GM11168 (cell line): ENCODE measurements around the gene SNN.

Source experiments
- in situ Hi-C: fragments of 300-500 bp; cut with MboI; formaldehyde crosslinking; loops from one replicate; pipeline ENCODE4 v1.12.0; 2022; ENCODE audit warnings: low sequenced_read_pairs; ENCODE audit not compliant: unreplicated experiment

SNN gene

DNA sequence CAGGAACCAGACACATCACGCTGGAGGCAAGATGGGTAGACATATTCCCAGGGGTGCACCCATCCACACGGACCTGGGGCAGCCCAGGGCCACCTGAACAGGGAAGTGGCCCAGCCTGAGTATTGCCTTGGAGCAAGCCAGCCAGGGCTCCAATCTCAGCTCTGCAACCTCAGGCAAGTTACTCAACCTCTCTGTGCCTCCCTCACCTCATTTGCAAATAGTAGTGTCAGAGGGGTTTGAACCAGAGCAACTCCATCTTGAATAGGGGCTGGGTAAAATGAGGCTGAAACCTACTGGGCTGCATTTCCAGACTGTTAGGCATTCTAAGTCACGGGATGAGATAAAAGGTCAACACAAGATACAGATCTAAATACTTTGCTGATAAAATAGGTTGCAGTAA lies 35.1 kb upstream of the SNN start:
- in situ Hi-C loops = loop anchor here (25.0 kb wide), 1 partner anchor 671 kb away; no protein-coding TSS in a partner anchor

DNA sequence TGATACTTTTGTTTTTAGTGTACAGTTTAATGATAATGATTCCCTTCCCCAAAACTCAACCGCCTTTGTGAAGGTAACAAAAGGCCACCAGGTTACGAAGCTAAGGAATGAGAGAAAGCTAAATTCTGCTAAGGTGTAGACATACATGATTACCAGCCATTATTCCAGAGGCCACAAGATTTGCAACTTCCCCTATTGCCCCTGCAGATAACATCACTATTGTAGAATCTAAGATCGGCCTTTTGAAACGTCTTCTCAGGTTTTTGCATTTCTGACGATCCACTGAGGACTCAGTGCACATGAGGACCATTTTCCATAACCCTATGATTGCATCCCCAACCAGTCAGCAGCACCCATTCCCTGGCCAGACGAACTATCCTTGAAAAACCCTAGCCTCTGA lies 33.9 kb upstream of the SNN start:
- in situ Hi-C loops = loop anchor here (25.0 kb wide), 1 partner anchor 672 kb away; no protein-coding TSS in a partner anchor

DNA sequence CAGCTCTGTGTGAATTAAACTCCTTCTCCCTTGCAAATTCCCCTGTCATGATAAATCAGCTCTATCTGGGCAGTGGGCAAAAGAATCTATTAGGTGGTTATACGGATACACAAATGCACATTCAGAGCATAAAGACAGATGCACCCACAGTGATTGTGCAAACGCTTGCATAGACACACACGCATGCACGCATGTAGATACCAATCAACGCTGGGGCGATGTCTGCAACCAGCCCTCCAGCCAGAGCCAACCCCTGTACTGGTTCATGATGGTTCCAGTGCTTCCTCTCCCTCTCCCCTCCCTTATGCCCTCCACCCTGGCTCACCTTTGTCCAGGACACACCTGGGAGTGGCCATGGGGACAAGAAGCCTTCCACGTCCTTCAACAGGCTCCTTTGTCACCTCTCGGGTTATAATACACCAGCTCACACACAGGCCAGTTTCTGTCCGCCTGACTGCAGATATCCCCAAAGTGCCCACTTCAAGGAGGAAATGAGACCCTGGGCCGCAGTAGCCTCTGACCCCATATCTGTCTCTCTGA lies 33.1 kb upstream of the SNN start:
- in situ Hi-C loops = loop anchor here (25.0 kb wide), 1 partner anchor 673 kb away; no protein-coding TSS in a partner anchor

DNA sequence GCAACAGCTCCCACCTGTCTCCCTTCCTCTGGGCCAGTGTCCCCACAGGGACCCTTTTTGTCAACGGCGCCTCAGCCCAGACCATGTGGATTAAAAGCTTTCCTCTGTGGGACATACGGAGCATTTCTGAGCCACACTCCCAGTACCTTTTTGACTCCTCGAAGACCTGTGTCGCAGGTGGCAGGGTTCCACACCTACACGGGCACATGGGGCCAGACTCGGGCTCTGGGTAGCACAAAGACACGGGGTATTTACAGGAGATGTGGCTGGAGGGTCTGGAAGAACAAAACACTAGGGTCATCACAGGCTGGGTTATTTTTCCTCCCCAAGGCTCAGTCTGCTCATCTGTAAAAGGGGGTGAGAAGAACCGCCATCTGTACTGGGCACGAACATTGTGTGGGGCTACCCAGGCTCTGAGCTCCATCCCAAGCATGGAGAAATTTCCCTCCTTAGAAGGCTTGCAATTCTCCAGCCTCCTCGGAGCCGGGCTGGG lies 32.5 kb upstream of the SNN start:
- in situ Hi-C loops = loop anchor here (25.0 kb wide), 1 partner anchor 673 kb away; no protein-coding TSS in a partner anchor

DNA sequence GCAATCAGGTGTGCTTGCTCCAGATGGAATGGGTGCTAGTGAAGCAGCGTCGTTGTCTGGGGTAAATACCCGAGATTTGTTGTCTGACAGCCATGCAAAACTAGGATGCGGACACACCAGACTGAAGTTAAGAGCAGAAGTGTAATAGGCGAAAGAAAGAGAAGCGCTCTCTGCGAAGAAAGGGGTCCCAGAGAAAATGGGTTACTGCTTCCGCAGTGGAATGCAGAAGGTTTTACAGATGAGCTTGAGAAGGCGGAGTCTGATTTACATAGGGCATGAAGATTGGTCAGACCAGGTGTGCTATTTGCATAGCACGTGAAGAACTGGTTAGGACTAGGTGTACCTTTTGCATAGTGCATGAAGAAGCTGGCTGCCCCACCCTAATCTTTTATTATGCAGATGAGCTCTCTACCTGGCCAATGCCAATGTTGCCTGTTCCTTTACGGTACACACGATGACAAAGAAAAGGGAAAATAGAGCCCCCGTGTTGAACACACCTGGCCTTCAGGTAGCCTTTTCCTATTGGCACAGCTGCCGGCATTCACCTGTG lies 32.0 kb upstream of the SNN start:
- in situ Hi-C loops = loop anchor here (25.0 kb wide), 1 partner anchor 674 kb away; no protein-coding TSS in a partner anchor

DNA sequence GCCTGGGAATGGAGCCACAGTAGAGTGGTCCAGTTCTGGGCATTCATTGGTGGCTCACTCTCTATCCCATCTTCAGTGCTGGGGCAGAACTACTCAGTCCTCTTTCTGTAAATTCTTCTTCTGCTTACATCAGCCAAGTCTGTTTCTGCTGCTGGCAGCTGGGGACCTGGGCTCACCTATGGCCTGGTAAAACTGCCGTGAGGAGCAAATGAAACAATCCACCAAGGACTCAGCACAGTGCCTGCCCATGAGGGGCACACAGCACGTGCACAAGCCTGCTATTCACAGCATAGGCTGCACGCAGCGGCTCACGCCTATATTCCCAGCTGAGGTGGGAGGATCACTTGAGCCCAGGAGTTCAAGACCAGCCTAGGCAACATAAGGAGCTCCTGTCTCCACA lies 30.9 kb upstream of the SNN start:
- in situ Hi-C loops = loop anchor here (25.0 kb wide), 1 partner anchor 675 kb away; no protein-coding TSS in a partner anchor

DNA sequence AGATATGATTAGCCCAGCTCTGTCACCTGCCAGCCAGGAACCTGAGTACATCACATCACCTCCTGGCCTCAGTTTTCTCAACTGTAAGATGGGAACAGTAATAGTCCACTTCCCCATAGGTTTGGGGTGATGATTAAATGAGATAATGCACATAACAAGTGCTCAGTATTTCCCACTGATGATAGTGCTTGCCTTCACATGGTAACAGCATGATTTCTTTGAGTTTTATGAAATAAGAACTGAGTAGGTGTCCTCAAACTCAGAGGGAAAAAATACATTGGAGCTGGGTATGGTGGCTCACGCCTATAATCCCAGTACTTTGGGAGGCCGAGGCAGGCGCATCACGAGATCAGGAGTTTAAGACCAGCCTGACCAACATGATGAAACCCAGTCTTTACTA lies 30.1 kb upstream of the SNN start:
- in situ Hi-C loops = loop anchor here (25.0 kb wide), 1 partner anchor 676 kb away; no protein-coding TSS in a partner anchor

DNA sequence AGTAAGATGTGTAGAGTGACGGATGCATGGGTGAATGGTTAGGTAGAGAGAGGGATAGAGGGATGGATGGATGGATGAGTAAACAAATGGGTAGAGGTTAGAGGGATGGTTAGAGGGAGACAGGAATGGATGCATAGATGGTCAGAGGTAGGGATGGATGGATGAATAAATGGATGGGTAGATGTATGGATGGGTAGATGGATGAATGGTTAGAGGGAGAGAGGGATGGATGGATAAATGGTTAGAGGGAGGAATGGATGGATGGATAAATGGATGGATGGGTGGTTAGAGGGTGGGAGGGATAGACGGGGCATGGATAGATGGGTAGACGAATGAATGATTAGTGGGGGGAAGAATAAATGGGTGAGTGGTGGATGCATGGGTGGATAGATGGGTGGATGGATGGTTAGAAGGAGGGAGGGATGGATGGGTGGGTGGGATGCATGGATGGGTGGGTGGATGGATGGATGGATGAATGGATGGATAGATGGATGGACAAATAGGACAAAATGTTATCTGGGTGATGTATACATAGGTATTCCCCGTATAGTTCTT lies 29.2 kb upstream of the SNN start:
- in situ Hi-C loops = loop anchor here (25.0 kb wide), 1 partner anchor 677 kb away; no protein-coding TSS in a partner anchor

DNA sequence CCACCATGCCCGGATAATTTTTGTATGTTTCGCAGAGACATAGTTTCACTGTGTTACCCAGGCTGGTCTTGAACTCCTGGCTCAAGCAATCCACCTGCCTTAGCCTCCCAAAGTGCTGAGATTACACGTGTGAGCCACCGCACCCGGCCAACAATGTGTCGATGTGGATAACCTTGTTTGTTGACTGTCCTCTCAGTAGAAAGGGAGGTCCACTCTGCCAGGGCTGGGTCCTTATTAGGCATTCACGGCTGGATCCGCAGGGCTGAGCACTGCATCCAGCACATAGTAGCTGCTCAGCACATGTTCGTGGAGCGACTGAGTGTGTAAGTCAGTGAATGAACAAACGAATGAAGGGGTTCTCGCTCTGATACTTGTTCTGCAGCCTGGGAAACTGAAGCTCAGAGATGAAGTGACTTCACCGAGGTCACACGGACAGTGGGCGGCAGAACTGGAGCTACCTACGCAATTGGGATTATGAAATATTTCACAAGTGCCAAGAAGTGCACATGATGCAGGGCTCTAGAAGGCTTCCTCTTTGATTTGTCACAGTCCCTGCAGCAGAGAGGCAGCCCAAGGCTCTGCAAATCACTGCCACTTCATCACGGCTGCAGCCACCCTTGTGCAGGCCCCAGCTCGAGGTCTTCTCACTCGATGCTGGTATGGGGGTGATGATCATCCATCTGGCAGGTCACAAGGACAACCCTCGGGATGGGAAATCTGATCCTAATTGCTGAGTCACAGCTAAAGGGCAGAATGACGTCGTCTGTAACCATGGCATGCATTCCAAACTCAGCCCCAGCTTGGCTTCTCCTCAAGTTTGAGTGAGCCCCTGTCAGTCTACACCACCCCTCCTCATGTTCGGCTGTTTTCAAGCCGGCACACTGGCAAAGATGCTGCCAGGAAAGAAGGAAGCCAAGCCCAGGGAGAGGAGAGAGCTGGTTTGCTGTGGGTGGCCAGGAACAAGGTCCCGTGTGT lies 28.0 kb upstream of the SNN start:
- in situ Hi-C loops = loop anchor here (5.0 to 25.0 kb wide), 3 partner anchors 113 to 678 kb away; a partner anchor contains a TSS

DNA sequence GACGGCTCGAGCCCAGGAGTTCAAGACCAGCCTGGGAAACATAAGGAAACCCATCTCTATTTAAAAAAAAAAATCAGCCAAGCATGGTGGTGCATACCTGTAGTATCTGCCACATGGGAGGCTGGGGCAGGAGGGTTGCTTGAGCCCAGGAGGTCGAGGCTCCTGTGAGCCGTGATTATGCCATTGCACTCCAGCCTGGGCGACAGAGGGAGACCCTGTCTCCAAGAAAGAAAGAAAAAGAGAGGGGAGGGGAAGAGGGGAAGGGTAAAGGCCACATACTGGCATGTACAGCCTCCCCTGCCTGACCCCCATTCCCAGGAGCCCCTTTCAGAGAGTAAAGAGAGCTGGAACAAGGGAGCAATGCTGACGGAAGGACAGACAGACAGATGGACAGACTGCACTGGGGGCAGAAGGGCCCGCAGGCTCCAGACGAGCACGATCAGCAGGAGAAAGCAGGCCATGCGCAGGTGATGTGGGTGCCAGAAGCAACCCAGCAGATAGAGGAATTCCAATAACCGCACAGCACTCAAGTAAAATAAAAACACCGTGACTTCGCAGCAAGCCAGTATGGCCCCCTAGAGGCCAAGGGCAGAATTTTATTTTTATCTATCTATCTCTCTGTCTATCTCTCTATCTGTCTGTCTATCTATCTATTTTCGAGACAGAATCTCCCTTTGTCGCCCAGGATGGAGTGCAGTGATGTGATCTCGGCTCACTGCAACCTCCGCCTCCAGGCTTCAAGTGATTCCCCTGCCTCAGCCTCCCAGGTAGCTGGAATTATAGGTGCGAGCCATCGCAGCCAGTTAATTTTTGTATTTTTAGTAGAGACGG lies 27.1 kb upstream of the SNN start:
- in situ Hi-C loops = loop anchor here (5.0 to 25.0 kb wide), 3 partner anchors 114 to 679 kb away; a partner anchor contains a TSS

DNA sequence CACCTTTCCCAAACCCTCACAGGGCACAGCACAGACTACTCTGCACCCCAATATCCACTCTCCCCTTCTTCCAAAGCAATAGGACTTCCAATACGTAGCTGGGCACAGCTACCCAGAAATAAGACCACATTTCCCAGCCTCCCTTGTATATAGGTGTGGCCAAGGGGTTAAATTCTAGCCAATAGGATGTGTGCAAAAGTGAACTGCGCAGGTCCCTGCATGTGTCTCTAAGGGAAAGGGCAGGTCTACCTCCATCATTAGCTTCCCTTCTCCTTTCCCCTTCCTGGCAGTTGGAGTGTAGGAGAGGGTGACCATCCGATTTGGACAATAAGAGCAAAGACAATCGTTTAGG lies 25.5 kb upstream of the SNN start:
- in situ Hi-C loops = loop anchor here (5.0 to 25.0 kb wide), 3 partner anchors 115 to 680 kb away; a partner anchor contains a TSS

DNA sequence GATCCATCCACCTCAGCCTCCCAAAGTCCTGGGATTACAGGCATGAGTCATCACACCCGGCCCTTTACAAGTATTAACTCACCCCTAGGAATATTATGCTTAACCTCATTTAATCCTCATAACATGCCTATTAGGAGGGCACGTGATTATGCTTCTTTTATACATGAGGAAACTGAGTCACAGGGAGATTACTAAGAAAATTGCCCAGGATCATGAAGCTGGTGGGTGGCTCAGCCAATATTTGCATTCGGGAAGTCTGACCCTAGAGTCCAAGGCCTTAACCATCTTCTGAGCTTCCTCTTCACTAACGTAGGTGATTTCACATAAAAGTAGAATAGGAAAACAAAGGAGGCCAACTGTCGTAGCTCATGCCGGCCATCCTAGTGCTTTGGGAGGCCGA lies 19.0 kb upstream of the SNN start:
- in situ Hi-C loops = loop anchor here (10.0 to 25.0 kb wide), 2 partner anchors 254 to 687 kb away; no protein-coding TSS in a partner anchor

DNA sequence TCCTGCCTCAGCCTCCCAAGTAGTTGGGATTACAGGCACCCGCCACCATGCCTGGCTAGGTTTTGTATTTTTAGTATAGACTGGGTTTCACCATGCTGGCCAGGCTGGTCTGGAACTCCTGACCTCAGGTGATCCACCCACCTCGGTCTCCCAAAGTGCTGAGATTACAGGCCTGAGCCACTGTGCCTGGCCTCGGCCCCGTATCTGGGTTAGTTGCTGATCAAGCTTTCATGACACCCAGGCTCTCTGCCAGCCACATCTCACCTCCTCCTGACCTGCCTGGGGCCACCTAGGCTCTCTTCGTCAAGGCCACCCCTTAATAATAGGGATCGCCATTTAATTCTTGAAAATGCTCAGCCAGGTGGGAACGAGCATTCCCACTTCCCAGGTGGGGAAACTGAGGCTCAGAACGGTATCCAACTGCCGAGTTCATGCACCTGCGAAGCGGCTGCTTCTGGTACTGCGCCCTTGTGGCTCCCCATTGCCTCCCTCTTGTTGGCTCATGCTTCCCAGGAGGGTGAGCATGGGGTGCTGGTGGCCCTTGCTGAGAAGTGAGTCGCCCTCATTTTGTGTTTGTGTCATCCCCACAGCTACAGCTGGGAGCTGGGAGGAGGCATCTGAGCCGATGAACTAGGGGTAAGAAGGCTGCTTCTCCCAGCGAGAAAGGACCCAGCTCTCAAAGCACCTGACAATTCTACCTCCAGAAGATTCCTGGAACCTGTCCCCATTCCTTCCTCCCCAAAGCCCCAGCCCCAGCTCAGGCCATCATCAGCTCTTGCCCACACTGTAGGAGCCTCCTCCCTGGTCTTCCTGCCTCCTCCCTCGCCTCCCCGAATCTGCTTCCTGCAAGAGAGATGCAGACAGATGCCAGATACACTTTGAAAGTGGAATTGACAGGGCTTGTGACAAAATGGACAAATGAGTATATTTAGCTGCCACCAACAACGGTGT lies 17.3 kb upstream of the SNN start:
- in situ Hi-C loops = no loop called here

DNA sequence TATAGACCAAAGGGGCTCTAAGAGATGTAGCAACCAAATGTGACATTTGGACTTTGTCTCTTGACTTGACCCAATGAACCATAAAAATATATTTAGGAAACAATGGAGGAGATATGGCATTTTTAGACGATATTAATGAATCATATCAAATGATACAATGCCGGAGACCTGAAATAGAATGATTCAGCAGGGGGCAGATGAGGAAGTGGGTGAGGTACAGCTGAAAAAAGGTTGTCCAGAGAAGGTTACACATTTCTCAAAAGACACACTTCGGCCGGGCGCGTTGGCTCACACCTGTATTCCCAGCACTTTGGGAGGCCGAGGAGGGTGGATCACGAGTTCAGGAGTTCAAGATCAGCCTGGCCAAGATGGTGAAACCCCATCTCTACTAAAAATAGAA lies 16.5 kb upstream of the SNN start:
- in situ Hi-C loops = no loop called here

DNA sequence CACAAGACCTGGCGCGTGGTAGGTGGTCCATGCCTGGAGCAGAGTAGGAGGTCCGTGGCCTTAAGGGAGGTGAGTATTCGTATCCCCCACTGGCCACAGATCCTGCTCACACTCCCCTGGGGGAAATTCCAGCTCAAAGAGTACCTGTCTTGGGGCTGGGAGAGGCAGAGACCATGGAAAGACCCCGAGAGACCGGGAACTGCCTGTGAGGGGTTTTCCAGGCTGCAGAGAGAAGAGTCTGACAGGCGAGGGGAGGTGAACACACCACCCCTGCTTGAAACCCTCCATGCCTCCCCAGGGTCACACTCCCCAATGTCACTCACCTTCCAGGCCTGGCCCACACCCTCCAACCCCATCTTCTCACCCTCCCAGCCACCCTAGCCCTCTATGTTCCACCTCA lies 12.6 kb upstream of the SNN start:
- in situ Hi-C loops = no loop called here

DNA sequence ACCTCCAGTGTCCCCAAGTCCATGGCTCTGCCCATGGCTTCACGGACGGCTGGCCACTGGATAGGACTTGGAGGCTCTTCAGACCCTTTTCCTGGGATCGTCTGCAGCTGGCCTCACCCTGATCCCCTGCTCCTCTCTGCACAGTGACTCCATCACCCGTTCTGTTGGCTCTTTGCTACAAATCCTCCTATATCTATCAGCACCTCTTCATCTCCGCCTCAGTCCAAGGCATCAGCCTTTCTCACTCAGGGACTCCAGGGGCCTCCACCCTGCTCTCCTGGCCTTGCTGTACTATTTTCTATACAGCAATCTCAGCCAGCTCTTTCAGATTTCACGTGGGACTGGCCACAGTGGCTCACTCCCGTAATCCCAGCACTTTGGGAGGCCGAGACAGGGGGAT lies 10.7 kb upstream of the SNN start:
- in situ Hi-C loops = no loop called here

DNA sequence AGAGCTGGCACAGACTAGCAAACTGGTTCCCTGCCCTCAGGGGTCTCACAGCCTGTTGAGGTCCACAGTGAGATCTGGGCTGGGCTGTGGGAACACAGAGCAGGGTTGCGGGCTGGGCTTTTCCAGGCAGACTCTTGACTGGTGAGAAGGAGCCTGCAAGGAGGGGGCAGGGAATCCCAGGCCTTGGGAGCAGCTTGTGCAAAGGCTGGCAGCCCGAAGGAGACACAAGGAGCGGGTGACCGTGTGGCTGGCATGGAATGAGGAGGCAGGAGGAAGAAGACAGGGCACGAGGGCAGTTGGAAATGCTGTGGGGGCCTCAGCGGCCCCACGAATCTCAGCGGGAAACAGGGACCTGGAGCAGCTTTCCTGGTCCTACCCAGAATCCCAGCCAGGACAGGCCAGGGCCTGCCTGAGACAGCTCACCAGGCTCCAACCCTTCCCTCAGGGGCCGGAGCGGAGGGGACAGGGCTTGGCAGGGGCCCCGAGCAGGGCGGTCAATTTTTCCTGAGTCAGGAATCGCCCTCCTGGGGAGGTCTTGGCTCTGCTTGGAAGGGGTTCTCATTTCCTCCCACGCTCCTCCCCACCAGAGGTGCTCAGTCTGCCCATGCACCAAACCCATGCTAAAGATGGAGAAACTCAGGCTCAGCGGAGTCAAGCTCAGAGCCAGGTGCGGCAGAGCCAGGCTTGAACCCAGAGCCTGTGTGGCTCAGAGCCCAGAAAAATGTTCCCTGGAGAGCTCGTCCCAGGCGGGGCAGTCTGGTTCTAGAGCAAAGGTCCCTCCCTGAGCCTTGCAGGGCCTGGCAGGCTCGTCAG lies 9.2 kb upstream of the SNN start:
- in situ Hi-C loops = no loop called here
